ENCODE measurements around the gene MYH7B.

MYH7B gene

DNA sequence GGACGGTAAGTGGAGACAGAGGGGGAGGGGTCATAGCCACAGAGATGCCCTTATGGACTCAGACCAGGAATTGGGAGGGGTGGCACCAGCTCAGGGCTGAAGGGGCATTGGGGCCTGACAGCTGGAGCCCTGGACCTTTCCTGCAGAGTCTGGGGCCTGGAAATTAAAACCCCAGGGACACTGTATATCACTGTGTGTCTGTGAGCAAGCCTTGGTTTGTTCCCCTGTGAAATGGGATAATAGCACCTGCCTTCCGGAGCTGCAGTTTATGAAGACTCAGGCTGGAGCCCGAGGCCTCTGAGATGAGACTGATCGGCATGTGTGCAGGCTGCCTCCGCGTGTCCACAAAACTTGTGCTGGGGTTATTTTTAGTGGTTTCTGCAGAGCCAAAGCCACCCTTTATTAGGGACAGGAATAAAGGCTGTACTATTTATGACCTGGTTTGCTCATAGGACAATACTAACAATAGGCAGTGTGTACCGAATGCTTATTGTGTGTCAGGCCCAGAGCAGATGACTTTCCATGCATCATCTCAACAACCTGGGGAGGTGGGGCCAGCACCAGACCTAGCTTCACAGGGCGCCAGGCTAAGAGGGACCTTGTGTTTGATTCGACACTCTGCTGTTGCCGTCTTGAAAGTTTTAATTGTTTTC is 22.6 kb downstream of the MYH7B start:
- no peak for DNase-seq

DNA sequence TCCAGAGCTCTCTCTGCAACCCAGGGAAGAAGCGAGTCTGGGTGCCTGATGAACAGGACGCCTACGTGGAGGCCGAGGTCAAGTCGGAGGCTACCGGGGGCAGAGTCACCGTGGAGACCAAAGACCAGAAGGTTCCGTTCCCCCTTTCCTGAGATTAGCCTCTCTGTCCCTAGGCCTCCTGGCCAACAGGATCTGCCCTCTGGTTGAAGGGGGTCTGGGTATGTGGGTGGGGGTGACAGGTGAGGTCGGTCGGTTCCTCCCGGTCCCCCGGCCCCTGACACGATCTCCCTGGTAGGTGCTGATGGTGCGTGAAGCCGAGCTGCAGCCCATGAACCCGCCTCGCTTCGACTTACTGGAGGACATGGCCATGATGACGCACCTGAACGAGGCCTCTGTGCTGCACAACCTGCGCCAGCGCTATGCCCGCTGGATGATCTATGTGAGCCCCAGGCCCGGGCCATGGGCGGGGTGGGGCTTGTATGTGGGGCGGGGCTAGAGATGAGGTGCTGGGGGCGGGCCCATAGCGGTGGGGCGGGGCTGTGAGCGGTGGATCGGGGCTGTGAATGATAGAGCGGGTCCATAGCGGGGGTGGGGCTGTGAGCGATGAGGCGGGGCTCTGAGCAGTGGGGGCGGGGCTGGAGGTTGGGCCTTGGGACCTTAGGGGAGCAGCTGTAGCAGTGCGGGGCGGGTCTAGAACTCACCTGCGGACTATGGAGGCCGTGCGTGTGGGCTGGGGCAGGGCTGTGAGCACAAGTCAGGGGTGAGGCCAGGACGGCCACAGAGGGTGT is 23.9 kb downstream of the MYH7B start:
- DNase-seq = no peak

DNA sequence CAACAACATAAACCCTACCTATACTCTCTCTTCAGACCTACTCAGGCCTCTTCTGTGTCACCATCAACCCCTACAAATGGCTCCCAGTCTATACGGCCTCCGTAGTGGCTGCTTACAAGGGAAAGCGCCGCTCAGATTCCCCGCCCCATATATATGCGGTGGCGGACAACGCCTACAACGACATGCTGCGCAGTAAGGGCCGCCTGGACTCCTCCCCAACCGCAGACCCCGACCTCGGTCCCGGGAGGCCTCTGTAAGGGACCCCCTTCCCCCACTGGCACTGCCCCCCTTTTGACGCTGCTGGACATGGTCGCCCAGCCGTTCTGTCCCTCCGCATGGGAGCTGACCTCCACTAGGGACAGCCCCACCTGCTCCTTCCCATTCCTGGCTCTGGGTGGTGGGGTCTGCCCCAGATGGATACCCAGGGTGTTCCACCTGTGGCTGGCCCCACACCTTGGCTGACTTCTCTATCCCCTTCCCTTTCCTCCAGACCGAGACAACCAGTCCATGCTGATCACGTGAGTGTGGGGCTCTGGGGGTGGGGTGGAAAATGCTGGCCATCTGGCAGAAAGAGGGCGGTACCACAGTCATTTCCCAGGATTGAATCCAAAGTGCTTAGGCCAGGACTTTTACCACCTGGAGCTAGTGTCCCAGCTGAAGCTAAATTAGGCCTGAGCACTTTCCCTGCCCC is 25.0 kb downstream of the MYH7B start:
- DNase-seq = no peak

DNA sequence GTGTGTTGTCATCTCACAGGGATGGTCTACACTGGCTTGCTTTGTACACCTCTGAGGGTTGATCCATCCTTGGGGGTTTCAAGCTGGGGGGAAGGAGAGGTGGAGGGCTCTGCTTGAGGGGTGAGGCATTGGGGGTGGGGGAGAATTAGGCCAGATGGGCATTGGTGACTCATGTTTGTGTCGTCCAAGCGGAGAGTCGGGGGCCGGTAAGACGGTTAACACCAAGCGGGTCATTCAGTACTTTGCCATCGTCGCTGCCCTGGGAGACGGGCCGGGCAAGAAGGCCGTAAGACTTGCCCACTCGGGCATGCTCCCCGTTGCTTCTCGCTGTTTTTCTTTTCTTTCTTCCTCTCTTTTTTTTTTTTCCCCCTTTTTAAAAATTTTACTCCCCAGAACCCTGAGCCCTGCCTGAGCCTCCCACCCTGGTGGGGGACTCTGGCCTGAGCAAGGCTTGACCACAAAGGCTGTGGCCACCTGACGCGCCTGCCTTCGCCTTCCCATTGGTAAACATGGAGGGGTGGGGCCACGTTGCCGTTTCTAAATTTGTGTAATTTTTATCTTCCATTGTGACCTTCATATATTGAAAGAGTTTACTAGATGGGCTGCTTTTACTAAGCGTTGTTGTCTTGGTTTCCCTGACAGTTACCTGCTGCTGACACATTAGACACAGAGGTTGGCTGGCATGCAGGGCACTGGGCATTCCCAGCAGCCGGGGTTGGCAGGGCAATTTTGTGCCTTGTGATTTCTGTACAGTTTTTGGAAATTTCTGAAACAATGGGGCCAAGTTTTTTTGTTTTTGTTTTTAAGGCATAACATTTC is 26.8 kb downstream of the MYH7B start:
- no peak for DNase-seq

DNA sequence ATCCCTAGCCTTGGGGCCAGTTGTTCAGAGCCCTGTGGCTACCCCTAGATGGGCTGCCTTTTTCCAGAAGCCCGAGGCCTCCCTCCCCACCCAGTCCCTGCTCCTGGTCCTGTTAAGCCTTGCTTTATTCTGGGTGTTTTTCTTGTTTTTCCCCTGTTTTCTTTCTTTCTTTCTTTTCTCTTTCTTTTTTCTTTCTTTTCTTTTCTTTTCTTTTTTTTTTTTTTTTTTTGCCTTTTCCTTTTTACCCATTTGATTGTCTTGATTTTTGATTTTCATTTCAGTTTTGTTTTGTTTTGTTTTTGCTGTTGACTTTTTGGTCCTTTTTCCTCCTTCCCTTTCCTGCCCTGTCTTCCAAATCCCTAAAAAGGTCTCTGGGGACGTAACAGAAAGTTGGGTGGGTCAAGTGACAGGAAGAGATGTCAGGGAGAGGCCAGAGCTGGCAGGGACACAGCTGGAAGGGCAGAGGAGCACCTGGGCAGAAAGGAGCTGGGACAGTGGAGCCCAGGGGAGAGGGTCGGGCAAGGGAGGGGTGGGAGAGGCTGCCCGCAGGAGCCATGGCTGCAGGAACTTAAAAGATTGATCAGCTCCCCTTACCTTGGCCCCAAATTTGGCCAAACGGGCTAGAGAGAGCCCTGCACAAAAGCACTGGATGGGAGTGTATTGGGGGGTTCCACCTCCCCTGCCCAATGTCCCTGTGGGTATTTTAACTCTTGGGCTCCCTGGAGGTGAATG is 27.6 kb downstream of the MYH7B start:
- DNase-seq = no peak

DNA sequence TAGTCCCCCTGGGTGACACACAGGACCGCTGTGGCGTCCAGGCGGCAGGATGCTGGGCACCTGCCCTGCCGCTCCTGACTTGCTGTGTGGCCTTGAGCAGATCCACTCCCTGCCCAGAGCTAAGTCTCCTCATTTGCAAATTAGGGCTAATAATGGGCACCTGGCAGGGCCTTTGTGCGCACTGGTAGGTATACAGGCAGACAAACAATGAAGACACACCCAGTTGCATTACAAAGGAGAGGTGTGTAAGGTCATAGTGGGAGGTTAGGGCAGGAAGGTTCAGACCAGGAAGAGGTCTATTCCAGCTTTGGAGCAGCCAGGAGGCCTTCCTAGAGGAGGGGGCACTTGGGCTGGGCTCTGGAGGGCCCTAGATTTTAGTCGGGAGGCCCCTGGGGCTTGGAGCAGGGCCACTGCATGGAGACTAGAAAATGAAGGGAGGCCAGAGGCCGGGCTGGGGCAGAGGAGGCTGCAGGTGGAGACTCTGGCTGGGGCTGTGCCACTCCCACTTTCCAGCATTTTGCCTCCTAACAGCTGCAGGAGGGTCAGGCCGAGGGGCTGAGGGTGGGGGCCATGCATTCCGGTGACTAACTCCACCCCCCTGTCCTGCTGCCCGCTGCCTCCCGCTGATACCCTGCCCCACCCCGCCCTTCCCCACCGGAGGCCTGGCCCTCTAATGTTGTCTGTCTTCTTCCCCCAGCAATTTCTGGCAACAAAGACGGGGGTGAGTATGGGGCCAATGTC is 28.5 kb downstream of the MYH7B start:
- DNase-seq = no peak

DNA sequence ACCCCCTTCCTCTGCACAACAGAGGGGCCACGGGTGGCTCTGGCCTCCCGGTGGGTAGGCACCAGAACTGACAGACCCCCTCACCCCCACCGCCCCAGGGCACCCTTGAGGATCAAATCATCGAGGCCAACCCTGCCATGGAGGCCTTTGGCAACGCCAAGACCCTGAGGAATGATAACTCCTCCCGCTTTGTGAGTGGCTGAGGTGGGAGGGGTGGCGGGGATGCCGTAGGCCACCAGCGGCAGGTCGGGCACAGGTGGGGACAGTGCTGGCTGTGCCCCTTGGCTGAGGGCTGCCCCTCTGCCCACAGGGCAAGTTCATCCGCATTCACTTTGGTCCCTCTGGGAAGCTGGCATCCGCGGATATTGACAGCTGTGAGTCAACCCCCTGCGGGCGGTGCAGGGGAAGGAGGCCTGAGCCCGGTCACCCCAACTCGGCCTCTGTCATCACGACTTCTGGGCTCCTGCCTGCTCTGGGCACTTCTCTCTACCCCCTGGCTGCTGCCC is 29.1 kb downstream of the MYH7B start:
- DNase-seq = no peak

DNA sequence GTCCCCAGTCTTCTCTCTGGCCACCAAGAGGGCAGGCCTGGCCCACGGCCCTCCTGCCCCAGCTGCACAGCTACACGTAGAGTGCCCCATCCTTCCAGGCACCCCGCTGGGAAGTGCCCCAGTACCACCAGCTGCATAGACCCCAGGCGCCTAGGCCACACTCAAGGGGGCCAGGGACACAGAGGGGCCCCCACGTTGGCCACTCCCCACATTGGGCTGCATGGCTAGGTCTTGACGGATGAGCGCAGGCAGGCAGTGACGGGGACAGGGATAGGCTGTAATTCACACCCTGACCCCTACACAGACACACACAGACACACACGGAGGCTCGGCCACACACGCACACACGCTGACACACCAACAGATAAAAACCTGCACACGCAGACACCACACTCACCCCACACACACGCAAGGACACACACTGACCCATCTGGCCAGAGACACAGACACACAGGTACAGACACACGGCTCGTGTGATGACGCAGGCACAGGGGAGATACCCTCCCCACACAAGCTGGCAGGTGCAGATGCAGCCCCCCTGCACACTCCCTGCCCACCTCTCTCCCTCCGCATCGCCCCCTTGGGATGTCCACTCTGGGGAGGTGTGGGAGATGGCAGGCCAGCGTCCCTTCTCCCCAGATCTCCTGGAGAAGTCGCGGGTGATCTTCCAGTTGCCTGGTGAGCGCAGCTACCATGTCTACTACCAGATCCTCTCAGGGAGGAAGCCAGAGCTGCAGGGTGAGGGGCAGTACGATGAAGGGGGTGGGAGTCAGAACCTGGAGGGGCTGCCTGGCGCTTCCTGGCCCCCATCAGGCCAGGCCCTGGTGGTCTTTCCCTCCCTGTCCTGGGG is 30.0 kb downstream of the MYH7B start:
- DNase-seq = no peak

DNA sequence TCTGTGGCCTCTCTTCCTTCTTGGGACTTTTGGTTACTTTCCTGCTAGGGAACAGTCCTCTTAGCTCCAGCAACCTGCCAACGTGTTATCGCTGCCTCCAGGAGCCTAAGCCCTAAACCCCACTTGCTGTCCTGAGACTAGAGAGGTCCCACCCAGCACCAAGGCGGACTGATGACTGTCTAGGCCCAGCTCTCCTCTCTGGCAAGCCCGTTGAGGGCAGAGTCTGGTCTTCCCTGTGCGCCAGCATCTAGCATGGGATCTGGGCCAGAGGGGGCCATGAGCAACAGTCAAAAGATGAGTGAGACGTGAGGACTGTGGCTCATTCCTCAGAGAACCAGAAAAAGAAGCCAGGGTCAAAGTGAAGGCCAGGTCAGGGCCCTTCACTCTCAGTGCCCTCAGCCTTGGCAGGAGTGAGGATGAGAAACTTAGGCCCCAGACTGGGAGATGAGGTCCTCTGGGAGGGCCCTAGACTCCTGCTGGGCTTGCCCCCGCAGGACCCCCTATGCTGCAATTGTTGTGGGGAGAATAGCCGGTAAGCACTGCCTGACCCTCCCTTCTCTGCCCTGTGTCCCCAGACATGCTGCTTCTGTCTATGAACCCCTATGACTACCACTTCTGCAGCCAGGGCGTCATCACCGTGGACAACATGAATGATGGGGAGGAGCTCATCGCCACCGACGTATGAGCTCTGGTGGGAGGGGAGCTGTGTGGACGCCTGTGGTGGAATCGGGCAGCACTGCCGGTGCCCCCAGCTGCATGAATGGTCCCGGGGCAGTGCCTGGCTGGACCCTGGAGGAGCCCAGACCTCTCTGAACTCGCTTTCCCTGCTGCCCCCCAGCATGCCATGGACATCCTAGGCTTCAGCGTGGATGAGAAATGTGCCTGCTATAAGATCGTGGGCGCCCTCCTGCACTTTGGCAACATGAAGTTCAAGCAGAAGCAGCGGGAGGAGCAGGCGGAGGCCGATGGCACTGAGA is 30.9 kb downstream of the MYH7B start:
- no peak for DNase-seq

DNA sequence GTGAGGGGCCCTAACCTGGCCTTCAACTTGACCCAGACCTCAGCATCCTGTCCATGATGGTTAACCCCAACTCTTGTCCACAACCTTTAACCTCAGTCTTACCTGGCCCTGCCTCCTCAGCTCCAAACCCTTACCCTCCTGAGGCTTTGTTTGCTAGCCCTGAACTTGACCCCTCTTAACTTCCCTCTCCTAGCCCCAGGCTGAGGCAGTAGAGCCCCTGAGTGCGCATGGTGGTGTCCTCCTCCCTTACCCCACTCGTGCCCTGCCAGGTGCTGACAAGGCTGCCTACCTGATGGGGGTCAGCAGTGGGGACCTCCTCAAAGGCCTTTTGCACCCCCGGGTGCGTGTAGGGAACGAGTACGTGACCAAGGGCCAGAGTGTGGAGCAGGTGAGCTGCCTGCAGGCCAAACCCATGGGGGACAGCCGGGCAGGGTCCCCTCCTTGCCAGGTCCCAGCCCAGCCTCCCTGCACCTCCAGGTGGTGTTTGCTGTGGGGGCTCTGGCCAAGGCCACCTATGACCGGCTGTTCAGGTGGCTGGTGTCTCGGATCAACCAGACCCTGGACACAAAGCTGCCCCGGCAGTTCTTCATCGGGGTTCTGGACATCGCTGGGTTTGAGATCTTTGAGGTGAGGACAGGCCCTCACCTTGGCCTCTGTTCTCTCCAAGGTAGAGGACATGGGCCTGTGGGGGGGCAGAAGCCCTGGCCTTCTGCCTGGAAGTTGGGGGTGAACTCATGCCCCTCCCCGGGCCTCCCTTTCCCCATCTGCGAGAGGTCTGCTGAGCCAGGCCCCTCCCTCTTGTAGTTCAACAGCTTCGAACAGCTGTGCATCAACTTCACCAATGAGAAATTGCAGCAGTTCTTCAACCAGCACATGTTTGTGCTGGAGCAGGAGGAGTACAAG is 31.9 kb downstream of the MYH7B start:
- DNase-seq = no peak

DNA sequence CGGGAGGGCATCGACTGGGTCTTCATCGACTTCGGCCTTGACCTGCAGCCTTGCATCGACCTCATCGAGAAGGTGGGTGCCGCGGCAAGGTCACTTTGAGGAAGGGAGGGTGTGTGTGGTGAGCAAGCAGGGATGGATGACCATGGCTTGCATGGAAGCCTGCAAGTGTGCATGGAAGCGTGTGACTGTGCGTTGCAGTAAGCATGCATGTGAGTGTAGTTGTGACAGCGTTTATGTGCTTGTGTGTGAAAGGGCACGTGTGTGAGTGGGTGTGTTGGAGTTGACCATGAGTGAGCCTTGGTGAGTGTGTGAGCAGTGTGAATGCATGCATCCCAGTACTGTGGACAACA is 32.5 kb downstream of the MYH7B start:
- no peak for DNase-seq

DNA sequence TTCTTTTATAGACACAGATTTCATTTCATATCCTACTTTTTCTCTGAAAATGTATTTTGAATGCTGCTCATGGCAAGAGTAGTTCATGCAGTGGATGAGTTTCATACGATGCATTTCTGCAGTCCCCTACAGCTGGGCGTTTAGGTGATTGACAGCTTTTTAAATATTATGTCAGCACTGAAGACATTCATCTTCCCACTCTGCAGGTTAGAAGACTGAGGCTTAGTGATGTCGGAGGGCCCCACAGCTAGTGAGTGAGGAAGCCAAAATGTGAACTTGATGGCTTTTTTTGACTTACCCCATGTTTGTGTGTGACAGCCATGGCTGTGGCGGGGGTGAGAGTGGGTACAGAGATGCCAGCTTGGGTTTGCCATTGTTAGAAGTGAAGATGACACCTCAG is 33.5 kb downstream of the MYH7B start:
- DNase-seq = no peak

DNA sequence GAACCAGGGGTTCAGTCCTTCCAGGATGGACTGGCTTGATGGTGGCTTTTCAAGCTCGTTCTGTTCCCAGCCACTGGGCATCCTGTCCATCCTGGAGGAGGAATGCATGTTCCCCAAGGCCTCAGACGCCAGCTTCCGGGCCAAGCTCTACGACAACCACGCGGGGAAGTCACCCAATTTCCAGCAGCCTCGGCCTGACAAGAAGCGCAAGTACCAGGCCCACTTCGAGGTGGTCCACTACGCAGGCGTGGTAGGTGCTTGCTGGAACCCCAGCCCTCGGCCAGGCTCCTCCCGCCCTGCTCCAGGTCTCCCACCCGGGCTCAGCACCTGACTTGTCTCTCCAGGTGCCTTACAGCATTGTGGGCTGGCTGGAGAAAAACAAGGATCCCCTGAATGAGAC is 34.0 kb downstream of the MYH7B start:
- no peak for DNase-seq

DNA sequence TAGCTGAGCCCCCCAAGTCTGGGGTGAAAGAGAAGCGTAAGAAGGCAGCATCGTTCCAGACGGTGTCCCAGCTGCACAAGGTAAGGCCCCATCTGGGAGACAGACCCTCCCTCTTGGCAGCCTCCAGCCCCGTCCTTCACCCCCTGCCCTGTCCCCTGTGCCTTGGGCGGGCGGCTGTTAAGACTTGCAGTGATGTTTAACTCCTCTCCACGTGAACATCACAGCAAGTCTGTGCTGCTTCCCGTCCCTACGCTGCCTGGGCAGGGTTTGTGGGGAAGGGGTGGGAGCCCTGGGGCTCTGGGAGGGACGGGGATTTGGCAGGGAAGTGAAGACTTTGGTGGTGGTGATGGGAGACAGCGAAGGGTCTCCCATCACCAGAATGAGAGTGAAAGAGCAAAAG is 34.6 kb downstream of the MYH7B start:
- DNase-seq = no peak

DNA sequence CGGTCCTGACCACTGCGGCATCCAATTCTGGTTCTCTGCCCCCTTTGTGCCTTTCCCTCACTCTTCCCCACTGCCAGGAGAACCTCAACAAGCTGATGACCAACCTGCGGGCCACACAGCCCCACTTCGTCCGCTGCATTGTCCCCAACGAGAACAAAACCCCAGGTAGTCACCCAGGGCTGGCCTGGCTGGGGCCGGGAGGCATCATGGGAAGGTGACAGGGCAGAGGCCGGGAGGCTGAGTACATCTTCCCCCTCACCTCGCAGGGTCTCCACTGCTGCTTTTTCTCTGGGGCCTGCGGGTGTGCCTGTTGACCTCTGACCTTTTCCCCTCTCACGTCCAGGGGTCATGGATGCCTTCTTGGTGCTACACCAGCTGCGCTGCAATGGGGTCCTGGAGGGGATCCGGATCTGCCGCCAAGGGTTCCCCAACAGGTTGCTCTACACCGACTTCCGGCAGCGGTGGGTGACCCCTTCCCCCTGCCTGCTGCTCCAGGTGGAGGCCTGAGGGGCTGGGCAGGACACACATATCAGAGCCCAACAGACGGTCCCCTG is 35.1 kb downstream of the MYH7B start:
- DNase-seq = no peak

DNA sequence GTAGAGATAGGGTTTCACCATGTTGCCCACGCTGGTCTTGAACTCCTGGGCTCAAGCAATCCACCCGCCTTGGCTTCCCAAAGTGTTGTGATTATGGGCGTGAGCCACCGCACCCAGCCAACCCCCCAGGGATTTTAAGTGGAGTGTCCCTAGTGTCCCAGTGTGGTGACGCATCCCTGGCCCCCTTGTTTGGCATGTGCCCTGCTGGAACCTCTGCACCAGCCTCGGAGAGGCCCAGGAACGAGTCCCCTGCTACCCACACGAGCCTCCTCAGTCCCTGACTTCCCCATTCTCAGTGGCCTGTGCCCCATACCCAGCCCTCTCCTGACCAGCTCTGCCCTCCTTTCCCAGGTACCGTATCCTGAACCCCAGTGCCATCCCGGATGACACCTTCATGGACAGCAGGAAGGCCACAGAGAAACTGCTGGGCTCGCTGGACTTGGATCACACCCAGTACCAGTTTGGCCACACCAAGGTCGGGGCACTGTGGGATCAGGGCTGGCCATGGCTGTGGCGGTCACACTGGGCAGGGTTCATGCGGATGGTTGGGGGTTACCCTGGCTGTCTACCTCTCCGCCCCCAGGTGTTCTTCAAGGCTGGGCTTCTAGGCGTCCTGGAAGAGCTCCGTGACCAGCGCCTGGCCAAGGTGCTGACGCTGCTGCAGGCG is 37.2 kb downstream of the MYH7B start:
- no peak for DNase-seq

DNA sequence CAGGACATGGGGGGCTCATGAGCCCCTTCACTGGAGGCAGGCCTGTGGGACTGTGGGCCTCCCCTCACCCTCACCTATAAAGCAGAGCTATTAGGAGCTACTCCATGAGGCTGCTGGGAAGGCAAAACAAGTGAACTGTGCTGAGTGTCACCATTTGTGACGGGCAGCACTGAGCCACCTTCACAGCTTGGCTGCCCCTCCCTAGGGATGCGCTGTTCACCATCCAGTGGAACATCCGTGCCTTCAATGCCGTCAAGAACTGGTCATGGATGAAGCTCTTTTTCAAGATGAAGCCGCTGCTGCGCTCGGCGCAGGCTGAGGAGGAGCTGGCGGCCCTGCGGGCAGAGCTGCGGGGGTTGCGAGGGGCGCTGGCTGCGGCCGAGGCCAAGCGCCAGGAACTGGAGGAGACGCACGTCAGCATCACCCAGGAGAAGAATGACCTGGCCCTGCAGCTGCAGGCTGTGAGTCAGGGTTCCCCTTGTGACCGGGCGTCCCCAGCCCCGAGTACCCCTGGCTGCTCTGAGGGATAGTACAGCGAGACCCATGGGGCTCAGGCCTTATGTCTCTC is 38.4 kb downstream of the MYH7B start:
- DNase-seq = no peak
